Naive thymus-derived CD8-positive, alpha-beta T cell (primary cell): ENCODE measurements around the gene LRRC8C. TPM values are rescaled to one million over a fixed set of nuclear protein-coding genes. Genes with fewer than 3 reads are reported as not detected.

ENCODE experiments used
- ATAC-seq, 2 donors: fragments of 150-1000 bp; cut with Tn5 transposase in 1 of 2; sonication (Bioruptor Pico), chemical (Tn5 transposase) in 1 of 2; 1 replicate in 1 of 2; 2 replicates in 1 of 2; pipeline ENCODE4 v1.10.0; 2021; ENCODE audit warnings: mild to moderate bottlenecking in 2 of 2, moderate library complexity in 2 of 2
- POLR2A ChIA-PET: fragments of 350-600 bp; sonication (Branson Sonifier 250); formaldehyde crosslinking; loops from one replicate; lab custom pipeline; 2021; ENCODE audit warnings: antibody characterized with exemption; lab: Charles Lee
- DNase-seq, 10 donors: peaks; one replicate each; pipeline versions ENCODE4 v3.0.0 to v3.0.0-alpha.2; 2020 to 2022
- H3K27ac Mint-ChIP-seq, 10 donors: one replicate each; pipeline ENCODE4 v1.8.0; 2020 to 2022; ENCODE audit warnings: mild to moderate bottlenecking in 10 of 10, mixed read lengths in 10 of 10, moderate library complexity in 4 of 10, inconsistent platforms in 1 of 10
- H3K27me3 Mint-ChIP-seq, 5 donors: one replicate each; pipeline ENCODE4 v1.8.0; 2021 to 2022; ENCODE audit warnings: mixed read lengths in 5 of 5
- H3K36me3 Mint-ChIP-seq, 3 donors: one replicate each; pipeline ENCODE4 v1.8.0; 2020 to 2022; ENCODE audit warnings: mixed read lengths in 3 of 3, mild to moderate bottlenecking in 2 of 3, inconsistent platforms in 1 of 3
- H3K4me1 Mint-ChIP-seq, 4 donors: one replicate each; pipeline ENCODE4 v1.8.0; 2021 to 2022; ENCODE audit warnings: mixed read lengths in 4 of 4
- H3K4me3 Mint-ChIP-seq, 10 donors: one replicate each; pipeline ENCODE4 v1.8.0; 2020 to 2022; ENCODE audit warnings: mild to moderate bottlenecking in 10 of 10, mixed read lengths in 10 of 10, moderate library complexity in 6 of 10, inconsistent platforms in 1 of 10
- H3K9me3 Mint-ChIP-seq, 9 donors: one replicate each; pipeline ENCODE4 v1.8.0; 2020 to 2022; ENCODE audit warnings: mixed read lengths in 9 of 9, mild to moderate bottlenecking in 3 of 9, inconsistent platforms in 1 of 9, moderate library complexity in 1 of 9
- polyA plus RNA-seq, 3 donors: library from polyadenylated mRNA; unstranded; fragments of 300-500 nt; fragmentation: Illumina TruSeq; gene quantifications; one replicate each; pipeline ENCODE4 v1.2.3, GENCODE V29; 2021
- total RNA-seq, 8 experiments: library from RNA in 2 of 8; stranded (reverse) in 2 of 8; gene quantifications; one replicate each; pipeline ENCODE4 v1.2.3 and lab custom pipeline; 2021 to 2026

The LRRC8C gene
- total and polyA plus RNA-seq, 5 experiments from 2014 or later = 10.0 to 53.3 (median 19.2) TPM

GRCh38 chr1:89659322-89660081 lies 26.6 kb downstream of the LRRC8C start:
- ATAC-seq (peak; percentile 18 to 39), DNase-seq (no peak)
- POLR2A ChIA-PET = interaction anchor here (0.7 to 5.9 kb wide), 11 partner anchors 8 to 135 kb away, joined by 3 to 77 read pairs (median 6); partner anchors contain the start of genes LRRC8B and LRRC8C
- Mint-ChIP-seq H3K36me3 (peaks cover 27 to 39% (median 36%) of the 10 kb centered on the region in 3 donors), H3K27ac (peak overlapping the region; percentile 74 to 96 (median 92)), H3K4me3 (peak overlapping the region in 9 of 10 donors; percentile 59 to 86 (median 74)), H3K9me3 (peaks cover 3 to 22% (median 10%) of the 10 kb centered on the region in 9 donors), H3K4me1 (peaks cover 49 to 94% (median 83%) of the 10 kb centered on the region in 4 donors), H3K27me3 (no peaks in the 10 kb centered on the region)

- peak in 1 of 2 donors; percentile 33 for ATAC-seq
- Mint-ChIP-seq H3K9me3 (peaks cover 0 to 16% (median 2%) of the 10 kb centered on the region in 9 donors), H3K27ac (peak overlapping the region; percentile 74 to 96 (median 92)), H3K4me1 (peaks cover 54 to 92% (median 82%) of the 10 kb centered on the region in 4 donors), H3K36me3 (peaks cover 18 to 32% (median 31%) of the 10 kb centered on the region in 3 donors), H3K27me3 (no peaks in the 10 kb centered on the region), H3K4me3 (peak overlapping the region; percentile 12 to 86 (median 74))
- DNase-seq = peak in 2 of 10 donors; percentile 18 to 22
- POLR2A ChIA-PET = interaction anchor here (0.6 to 5.9 kb wide), 8 partner anchors 7 to 136 kb away, joined by 3 to 77 read pairs (median 7); partner anchors contain the start of genes LRRC8B and LRRC8C
Measured at GRCh38 chr1:89660224-89661061, 27.5 kb downstream of the LRRC8C start.

GRCh38 chr1:89665941-89666340 lies 33.0 kb downstream of the LRRC8C start:
- Mint-ChIP-seq H3K4me3 (peak overlapping the region in 1 of 10 donors; percentile 18), H3K27me3 (no peaks in the 10 kb centered on the region), H3K36me3 (peaks cover 14 to 37% (median 22%) of the 10 kb centered on the region in 3 donors), H3K9me3 (peaks cover 0 to 12% (median 2%) of the 10 kb centered on the region in 9 donors), H3K27ac (peak overlapping the region in 2 of 10 donors; percentile 13 to 60), H3K4me1 (peaks cover 56 to 90% (median 80%) of the 10 kb centered on the region in 4 donors)
- no peak for ATAC-seq
- POLR2A ChIA-PET = no interaction called here
- DNase-seq = no peak

DNA sequence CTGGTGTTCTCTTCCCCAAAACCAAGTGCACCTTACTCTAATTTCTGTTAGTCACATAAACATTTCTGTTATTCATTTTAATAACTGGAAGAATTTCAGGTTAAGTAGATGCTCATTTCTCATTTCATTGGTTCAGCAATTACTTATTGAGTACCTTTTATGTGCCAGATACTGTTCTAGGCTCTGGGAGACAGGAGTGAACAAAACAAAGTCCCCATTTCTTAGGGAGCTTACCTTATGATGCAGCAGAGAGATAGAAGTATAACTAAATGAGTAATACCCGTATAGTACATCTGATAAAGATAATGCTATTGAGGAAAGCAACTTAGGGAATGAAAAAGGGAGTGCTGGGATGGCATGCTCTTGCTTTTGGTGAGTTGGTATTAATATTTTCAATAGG lies 33.7 kb downstream of the LRRC8C start:
- Mint-ChIP-seq H3K9me3 (peaks cover 0 to 12% (median 2%) of the 10 kb centered on the region in 9 donors), H3K27me3 (no peaks in the 10 kb centered on the region), H3K36me3 (peaks cover 11 to 30% (median 21%) of the 10 kb centered on the region in 3 donors), H3K27ac (peak overlapping the region in 6 of 10 donors; percentile 25 to 81 (median 62)), H3K4me3 (peak overlapping the region in 8 of 10 donors; percentile 8 to 55 (median 37)), H3K4me1 (peaks cover 55 to 90% (median 80%) of the 10 kb centered on the region in 4 donors)
- POLR2A ChIA-PET = interaction anchor here (0.5 to 1.0 kb wide), 2 partner anchors 9 to 27 kb away, joined by 3 to 4 read pairs; no protein-coding TSS in a partner anchor
- no peak for DNase-seq
- ATAC-seq = no peak

GRCh38 chr1:89667691-89668090 lies 34.8 kb downstream of the LRRC8C start:
- Mint-ChIP-seq H3K36me3 (peaks cover 5 to 22% (median 14%) of the 10 kb centered on the region in 3 donors), H3K4me3 (peak overlapping the region in 7 of 10 donors; percentile 8 to 55 (median 27))

GRCh38 chr1:89668961-89669360 lies 36.0 kb downstream of the LRRC8C start:
- Mint-ChIP-seq H3K27me3 (no peaks in the 10 kb centered on the region), H3K27ac (peak overlapping the region in 5 of 10 donors; percentile 11 to 74 (median 17)), H3K4me3 (peak overlapping the region in 2 of 10 donors; percentile 3 to 35), H3K4me1 (peaks cover 56 to 94% (median 89%) of the 10 kb centered on the region in 4 donors), H3K9me3 (peaks cover 0 to 7% (median 2%) of the 10 kb centered on the region in 9 donors), H3K36me3 (peaks cover 7 to 27% (median 14%) of the 10 kb centered on the region in 3 donors)
- POLR2A ChIA-PET = interaction anchor here (0.8 kb wide), 1 partner anchor 25 kb away, joined by 6 read pairs; no protein-coding TSS in a partner anchor
- no peak for DNase-seq
- no peak for ATAC-seq

More at GRCh38 chr1:89667691-89668090, 34.8 kb downstream of the LRRC8C start:
- peak overlapping the region in 7 of 10 donors; percentile 1 to 81 (median 53) for H3K27ac Mint-ChIP-seq
- peaks cover 0 to 12% (median 2%) of the 10 kb centered on the region in 9 donors for H3K9me3 Mint-ChIP-seq
- no peak for DNase-seq
- H3K27me3 Mint-ChIP-seq = no peaks in the 10 kb centered on the region
- ATAC-seq = no peak
- peaks cover 52 to 91% (median 81%) of the 10 kb centered on the region in 4 donors for H3K4me1 Mint-ChIP-seq
- POLR2A ChIA-PET = interaction anchor here (1.0 to 1.2 kb wide), 3 partner anchors 8 to 33 kb away, joined by 3 to 6 read pairs (median 3); no protein-coding TSS in a partner anchor

GRCh38 chr1:89669441-89669840 lies 36.5 kb downstream of the LRRC8C start:
- Mint-ChIP-seq H3K4me3 (peak overlapping the region in 5 of 10 donors; percentile 3 to 58 (median 31)), H3K27me3 (no peaks in the 10 kb centered on the region), H3K36me3 (peaks cover 4 to 26% (median 10%) of the 10 kb centered on the region in 3 donors), H3K27ac (peak overlapping the region in 8 of 10 donors; percentile 5 to 74 (median 23)), H3K4me1 (peaks cover 54 to 94% (median 89%) of the 10 kb centered on the region in 4 donors), H3K9me3 (peaks cover 0 to 4% (median under 1%) of the 10 kb centered on the region in 9 donors)
- POLR2A ChIA-PET = interaction anchor here (0.8 kb wide), 2 partner anchors 17 to 25 kb away, joined by 3 to 6 read pairs; no protein-coding TSS in a partner anchor
- ATAC-seq = no peak
- no peak for DNase-seq

GRCh38 chr1:89670163-89670562 lies 37.2 kb downstream of the LRRC8C start:
- POLR2A ChIA-PET = interaction anchor here (0.8 kb wide), 1 partner anchor 17 kb away, joined by 3 read pairs; no protein-coding TSS in a partner anchor

DNA sequence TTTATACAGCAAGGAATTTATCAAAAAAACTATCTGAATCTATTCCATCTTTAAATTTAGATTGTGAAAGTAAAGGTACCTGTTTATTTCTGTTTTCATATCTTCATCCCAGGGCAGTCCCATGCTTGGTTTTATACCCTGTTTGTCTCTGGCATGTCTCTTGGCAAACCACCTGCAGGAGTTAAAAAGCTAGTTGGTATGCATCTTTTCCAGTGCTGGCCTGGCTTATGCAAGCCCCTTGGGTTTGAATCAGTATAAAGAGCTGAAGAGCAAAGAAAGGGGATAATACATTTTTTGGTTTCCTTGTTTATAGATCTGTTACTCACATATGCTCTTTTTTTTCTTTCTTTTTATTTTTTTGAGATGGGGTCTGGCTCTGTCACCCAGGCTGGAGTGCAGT lies 37.8 kb downstream of the LRRC8C start:
- Mint-ChIP-seq H3K9me3 (peaks cover 0 to 2% (median 0%) of the 10 kb centered on the region in 9 donors), H3K4me1 (peaks cover 55 to 97% (median 92%) of the 10 kb centered on the region in 4 donors), H3K27me3 (no peaks in the 10 kb centered on the region), H3K27ac (peak overlapping the region in 8 of 10 donors; percentile 12 to 79 (median 71)), H3K4me3 (peak overlapping the region in 7 of 10 donors; percentile 9 to 52 (median 30)), H3K36me3 (peaks cover 4 to 29% (median 6%) of the 10 kb centered on the region in 3 donors)
- POLR2A ChIA-PET = interaction anchor here (0.8 kb wide), 1 partner anchor 11 kb away, joined by 3 read pairs; no protein-coding TSS in a partner anchor
- DNase-seq (no peak), ATAC-seq (no peak)

More at GRCh38 chr1:89670163-89670562, 37.2 kb downstream of the LRRC8C start:
- peak overlapping the region in 8 of 10 donors; percentile 4 to 79 (median 32) for H3K27ac Mint-ChIP-seq
- peak; percentile 67 to 87 for ATAC-seq
- peaks cover 51 to 94% (median 89%) of the 10 kb centered on the region in 4 donors for H3K4me1 Mint-ChIP-seq
- H3K4me3 Mint-ChIP-seq = peak overlapping the region in 7 of 10 donors; percentile 20 to 67 (median 40)
- H3K36me3 Mint-ChIP-seq = peaks cover 4 to 29% (median 6%) of the 10 kb centered on the region in 3 donors
- peaks cover 0 to 2% (median 0%) of the 10 kb centered on the region in 9 donors for H3K9me3 Mint-ChIP-seq
- DNase-seq = peak in 4 of 10 donors; percentile 14 to 44 (median 34)
- H3K27me3 Mint-ChIP-seq = no peaks in the 10 kb centered on the region

DNA sequence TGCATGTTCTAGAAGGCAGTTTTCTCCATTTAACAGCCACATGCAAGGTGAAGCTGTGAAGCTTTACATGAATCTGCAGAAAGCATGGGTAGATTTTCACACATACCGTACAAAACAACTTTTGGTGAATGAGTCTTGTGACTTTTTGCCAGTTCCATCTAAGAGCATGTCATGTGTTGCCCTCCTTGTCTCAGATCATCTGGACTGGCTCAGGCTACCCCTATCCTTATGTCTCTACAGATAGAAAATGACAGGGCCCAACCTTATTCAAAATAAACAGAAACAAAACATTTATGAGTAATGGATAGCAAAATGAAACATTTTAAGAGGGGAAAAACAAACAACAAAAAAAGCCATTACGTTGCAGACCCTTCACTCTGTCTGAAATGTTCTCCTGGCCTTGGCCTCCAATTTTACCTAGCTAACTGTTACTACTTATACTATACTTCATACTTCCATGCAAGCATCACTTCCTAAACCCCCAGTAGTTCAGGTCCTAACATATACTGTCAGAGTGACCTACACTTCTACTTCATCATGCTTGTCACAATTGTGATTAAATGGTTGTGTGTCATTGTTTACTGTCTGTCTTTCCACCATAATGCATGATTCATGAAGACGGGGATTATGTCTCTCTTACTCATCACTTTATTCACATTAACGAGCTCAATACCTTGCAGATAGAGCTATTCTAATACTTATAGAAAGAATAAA lies 39.0 kb downstream of the LRRC8C start:
- H3K4me1 Mint-ChIP-seq = peaks cover 49 to 98% (median 90%) of the 10 kb centered on the region in 4 donors
- H3K36me3 Mint-ChIP-seq = peaks cover 4 to 26% (median 6%) of the 10 kb centered on the region in 3 donors
- POLR2A ChIA-PET = interaction anchor here (0.5 to 2.2 kb wide), 3 partner anchors 21 to 91 kb away, joined by 3 to 8 read pairs (median 4); no protein-coding TSS in a partner anchor
- peak overlapping the region in 6 of 10 donors; percentile 7 to 43 (median 16) for H3K4me3 Mint-ChIP-seq
- peaks cover 0 to 2% (median 0%) of the 10 kb centered on the region in 9 donors for H3K9me3 Mint-ChIP-seq
- ATAC-seq (no peak), DNase-seq (no peak)
- no peaks in the 10 kb centered on the region for H3K27me3 Mint-ChIP-seq
- H3K27ac Mint-ChIP-seq = peak overlapping the region in 7 of 10 donors; percentile 1 to 78 (median 39)
